Aorta (tissue), 5 donors: ENCODE data around the gene ERBB4. TPM values are rescaled to one million over a fixed set of nuclear protein-coding genes. Genes with fewer than 3 reads are reported as not detected.

ENCODE experiments used
- ATAC-seq: fragments of 200-7000 bp; cut with Tn5 transposase; one replicate; pipeline ENCODE4 v1.9.1; 2022; ENCODE audit warnings: moderate library complexity; ENCODE audit not compliant: low FRiP score
- DNase-seq, 2 donors: peaks; one replicate each; pipeline ENCODE4 v3.0.0-alpha.2; 2020
- H3K27ac ChIP-seq, 2 donors: one replicate each; pipeline ENCODE4 v1.5.1; 2013; ENCODE audit warnings: low read length in 2 of 2, mild to moderate bottlenecking in 2 of 2, moderate library complexity in 2 of 2, control low read depth in 1 of 2, inconsistent platforms in 1 of 2, low read depth in 1 of 2
- H3K27me3 ChIP-seq, 2 donors: one replicate each; pipeline ENCODE4 v1.6.1; 2013; ENCODE audit warnings: control low read depth in 1 of 2, low read length in 1 of 2, mild to moderate bottlenecking in 1 of 2, moderate library complexity in 1 of 2; ENCODE audit not compliant: insufficient read depth in 2 of 2, control insufficient read depth in 1 of 2
- H3K36me3 ChIP-seq, 2 donors: one replicate each; pipeline ENCODE4 v1.6.1; 2013; ENCODE audit warnings: control low read depth in 1 of 2, low read length in 1 of 2, mild to moderate bottlenecking in 1 of 2; ENCODE audit not compliant: insufficient read depth in 2 of 2, control insufficient read depth in 1 of 2
- H3K4me1 ChIP-seq, 2 donors: one replicate each; pipeline ENCODE4 v1.6.1; 2013; ENCODE audit warnings: low read length in 2 of 2, control low read depth in 1 of 2, mild to moderate bottlenecking in 1 of 2, moderate library complexity in 1 of 2; ENCODE audit not compliant: insufficient read depth in 2 of 2, control insufficient read depth in 1 of 2
- H3K4me3 ChIP-seq, 2 donors: one replicate each; pipeline ENCODE4 v1.5.1; 2013; ENCODE audit warnings: low read length in 2 of 2, control low read depth in 1 of 2, mild to moderate bottlenecking in 1 of 2
- H3K9me3 ChIP-seq: one replicate; pipeline ENCODE4 v1.6.1; 2013; ENCODE audit warnings: mild to moderate bottlenecking, low read length; ENCODE audit not compliant: control insufficient read depth
- WGBS, 2 donors: extraction: QIAGEN DNeasy Blood & Tissue Kit; methylation state at CpG; one replicate each; pipeline ENCODE4 v1.1.7; 2013; 5-methylcytosine and 5-hydroxymethylcytosine counted together
- intact Hi-C, 2 donors: fragments of 100-400 bp; cut with DNase I; formaldehyde crosslinking; loops; one replicate each; pipeline versions ENCODE4 v1.14.2 to v1.15.0; 2022
- polyA plus RNA-seq, 2 donors: library from polyadenylated mRNA; stranded (reverse); fragments of 200-250 nt; gene quantifications; one replicate each; pipeline ENCODE4 v1.2.3, GENCODE V29; 2013
- total RNA-seq, 2 donors: library from RNA; stranded (reverse); fragmentation: NEBNext Ultra II Directional; extraction: Animal tissue kit (Norgen Biotek cat#: 25700); gene quantifications; one replicate each; pipeline ENCODE4 v1.2.1, GENCODE V29; 2021
- donor health status: healthy with polysubstance abuse.
- donor health status: Bipolar disorder and iron deficiency.
- donor health status: DM: no; HTN: no; CAD: no.
- donor health status: DM: no; HTN: no; CAD: no.
- donor health status: DM: yes; HTN: yes; CAD: no.

Gene ERBB4
- total and polyA plus RNA-seq, 4 donors, result 1.3 to 42.0 (median 15.0) TPM

- H3K27ac ChIP-seq, result no peak overlapping the region
- H3K4me1 ChIP-seq, result no peaks in the 10 kb centered on the region
- DNase-seq (no peak), ATAC-seq (no peak)
- H3K9me3 ChIP-seq, result no peaks in the 10 kb centered on the region
- no peak overlapping the region for H3K4me3 ChIP-seq
- H3K27me3 ChIP-seq, result no peaks in the 10 kb centered on the region
- H3K36me3 ChIP-seq, result no peaks in the 10 kb centered on the region
- 80 to 90% methylated on average over 2 of the region's 2 CpGs for WGBS, 2 donors
- intact Hi-C loops, result loop anchor here (10.0 kb wide), 3 partner anchors 148 to 368 kb away; no protein-coding TSS in a partner anchor
Measured at GRCh38 chr2:212532585-212532984, 6.0 kb downstream of the ERBB4 start.

- intact Hi-C loops, result loop anchor here (10.0 kb wide), 3 partner anchors 147 to 367 kb away; no protein-coding TSS in a partner anchor
- DNase-seq (no peak), ATAC-seq (no peak)
- no peaks in the 10 kb centered on the region for H3K9me3 ChIP-seq
- H3K4me1 ChIP-seq, result no peaks in the 10 kb centered on the region
- H3K27ac ChIP-seq, result no peak overlapping the region
- H3K36me3 ChIP-seq, result no peaks in the 10 kb centered on the region
- 32 to 44% methylated on average over 3 of the region's 3 CpGs for WGBS, 2 donors
- H3K27me3 ChIP-seq, result no peaks in the 10 kb centered on the region
- H3K4me3 ChIP-seq, result no peak overlapping the region
Measured at GRCh38 chr2:212532087-212532486, 6.5 kb downstream of the ERBB4 start.

GRCh38 chr2:212531499-212531898 is 7.1 kb downstream of the ERBB4 start:
- 96% methylated on average over 1 of the region's 1 CpG for WGBS, 2 donors
- Histone ChIP-seq H3K27ac (no peak overlapping the region), H3K4me3 (no peak overlapping the region), H3K4me1 (no peaks in the 10 kb centered on the region), H3K27me3 (no peaks in the 10 kb centered on the region), H3K9me3 (no peaks in the 10 kb centered on the region), H3K36me3 (no peaks in the 10 kb centered on the region)
- intact Hi-C loops, result loop anchor here (10.0 kb wide), 3 partner anchors 147 to 367 kb away; no protein-coding TSS in a partner anchor
- no peak for DNase-seq
- ATAC-seq, result no peak

DNA sequence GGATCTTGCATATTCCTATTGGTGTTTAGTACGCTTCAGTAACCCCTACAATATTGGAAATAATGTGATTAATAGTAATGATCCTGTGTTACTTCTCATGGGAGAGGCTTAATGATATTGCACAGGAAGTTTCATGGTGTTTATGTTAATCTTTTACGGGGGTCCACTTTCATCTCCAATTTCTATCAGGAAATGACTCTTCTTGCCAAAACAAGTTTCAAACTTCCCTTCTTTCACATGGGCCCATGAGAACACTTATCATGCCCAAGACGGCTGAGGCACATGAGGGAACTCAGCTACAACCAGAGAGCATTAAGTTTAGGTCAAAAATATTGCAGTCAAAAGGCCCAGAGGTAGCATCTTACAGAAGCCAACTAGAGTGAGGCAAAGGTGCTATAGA is 7.6 kb downstream of the ERBB4 start:
- Histone ChIP-seq H3K4me3 (no peak overlapping the region), H3K36me3 (no peaks in the 10 kb centered on the region), H3K9me3 (no peaks in the 10 kb centered on the region), H3K4me1 (peaks cover 0 to 1% of the 10 kb centered on the region in 2 donors), H3K27ac (no peak overlapping the region), H3K27me3 (no peaks in the 10 kb centered on the region)
- intact Hi-C loops, result loop anchor here (10.0 kb wide), 3 partner anchors 146 to 366 kb away; no protein-coding TSS in a partner anchor
- WGBS, 2 donors, result 37 to 40% methylated on average over 3 of the region's 3 CpGs
- ATAC-seq (no peak), DNase-seq (no peak)

DNA sequence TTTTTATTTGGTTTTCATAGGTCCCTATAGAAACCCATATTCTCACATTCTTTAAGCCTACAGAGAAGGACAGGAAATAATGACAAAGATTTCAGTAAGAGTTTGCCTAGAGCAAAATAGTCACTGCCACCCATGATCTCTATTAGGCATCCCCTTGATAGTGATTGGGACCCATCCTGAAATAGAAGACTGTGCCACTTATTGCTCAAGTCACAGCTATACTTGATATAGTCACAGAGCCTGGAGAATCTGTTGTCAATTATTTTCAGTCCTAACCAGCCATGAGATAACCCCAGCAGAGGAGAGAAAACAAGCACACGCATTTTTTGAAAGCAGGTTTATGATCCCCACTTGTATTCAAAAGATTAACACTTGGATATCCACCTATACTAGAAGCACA is 8.2 kb downstream of the ERBB4 start:
- WGBS, 2 donors, result 19% methylated on average over 1 of the region's 1 CpG
- ATAC-seq (no peak), DNase-seq (no peak)
- H3K4me3 ChIP-seq, result peak overlapping the region in 1 of 2 donors; percentile 36
- no peaks in the 10 kb centered on the region for H3K27me3 ChIP-seq
- H3K9me3 ChIP-seq, result no peaks in the 10 kb centered on the region
- peaks cover 0 to 1% of the 10 kb centered on the region in 2 donors for H3K4me1 ChIP-seq
- no peaks in the 10 kb centered on the region for H3K36me3 ChIP-seq
- H3K27ac ChIP-seq, result peak overlapping the region in 1 of 2 donors; percentile 28
- intact Hi-C loops, result loop anchor here (10.0 kb wide), 3 partner anchors 146 to 366 kb away; no protein-coding TSS in a partner anchor

DNA sequence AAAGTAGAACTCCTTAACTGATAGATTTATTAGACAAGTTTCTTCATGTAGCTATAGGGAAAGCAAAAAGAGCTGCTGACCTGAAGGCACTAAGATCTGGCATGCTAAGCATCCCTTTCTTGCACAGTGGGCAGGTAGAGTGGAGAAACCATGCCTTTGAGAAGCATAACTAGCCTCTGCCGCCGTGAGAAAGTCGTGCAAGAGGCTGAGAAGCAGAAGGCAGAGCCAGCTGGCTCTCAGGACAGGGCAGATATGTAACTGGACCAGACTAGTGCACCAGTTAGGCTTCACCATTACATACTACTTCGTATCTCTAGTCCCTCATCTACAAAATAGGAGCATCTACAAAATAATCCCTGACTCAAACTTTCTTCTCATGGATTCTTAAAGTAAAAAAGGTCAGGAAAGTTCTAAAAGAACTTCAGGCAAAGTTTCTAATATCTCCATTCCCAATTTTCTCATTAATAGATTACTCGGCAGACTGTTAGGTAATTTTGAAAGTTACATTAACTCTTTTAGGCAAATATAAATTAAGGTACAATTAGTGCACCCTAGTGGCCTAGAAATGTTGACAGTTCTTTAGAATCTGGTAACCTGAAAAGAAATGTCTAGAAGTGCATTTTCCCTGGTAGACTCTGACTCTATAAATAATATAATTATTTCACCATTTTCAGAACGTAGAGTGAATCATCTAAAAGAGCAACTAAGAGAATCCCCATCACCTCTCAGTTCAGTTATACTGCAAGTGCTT is 10.3 kb downstream of the ERBB4 start:
- H3K4me1 ChIP-seq, result peaks cover 0 to 1% of the 10 kb centered on the region in 2 donors
- ATAC-seq, result peak; percentile 75
- peak overlapping the region; percentile 10 to 15 for H3K4me3 ChIP-seq
- H3K36me3 ChIP-seq, result no peaks in the 10 kb centered on the region
- intact Hi-C loops, result no loop called here
- peak in 1 of 2 donors; percentile 48 for DNase-seq
- H3K27ac ChIP-seq, result peak overlapping the region in 1 of 2 donors; percentile 54
- H3K9me3 ChIP-seq, result no peaks in the 10 kb centered on the region
- WGBS, 2 donors, result 1 to 7% methylated on average over 6 of the region's 6 CpGs
- no peaks in the 10 kb centered on the region for H3K27me3 ChIP-seq

DNA sequence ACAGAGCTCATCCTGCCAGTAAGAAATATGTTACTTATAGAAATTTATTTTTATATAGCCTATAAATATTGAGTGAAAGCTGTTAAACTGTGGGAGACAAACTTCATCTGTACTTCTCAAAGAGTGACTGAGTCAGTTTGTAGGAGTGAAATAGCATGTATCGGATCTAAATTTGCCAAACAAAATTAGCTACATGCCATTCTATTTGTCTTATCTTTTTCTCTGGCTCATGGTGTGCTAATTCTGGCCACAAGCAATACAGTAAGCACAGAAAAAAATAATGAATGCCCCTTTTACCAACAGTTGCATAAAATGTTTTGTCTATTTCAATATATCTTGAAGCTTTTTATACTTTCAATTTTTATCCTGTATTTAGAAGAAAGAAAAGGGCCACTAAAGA is 12.5 kb downstream of the ERBB4 start:
- Histone ChIP-seq H3K4me3 (no peak overlapping the region), H3K36me3 (no peaks in the 10 kb centered on the region), H3K4me1 (peaks cover 0 to 1% of the 10 kb centered on the region in 2 donors), H3K27me3 (no peaks in the 10 kb centered on the region), H3K9me3 (no peaks in the 10 kb centered on the region), H3K27ac (no peak overlapping the region)
- no peak for ATAC-seq
- no peak for DNase-seq
- intact Hi-C loops, result no loop called here
- 0 to 8% methylated on average over 1 of the region's 1 CpG for WGBS, 2 donors

- no peak overlapping the region for H3K27ac ChIP-seq
- H3K9me3 ChIP-seq, result no peaks in the 10 kb centered on the region
- no peaks in the 10 kb centered on the region for H3K27me3 ChIP-seq
- ATAC-seq (no peak), DNase-seq (no peak)
- peaks cover 1 to 2% of the 10 kb centered on the region in 2 donors for H3K4me1 ChIP-seq
- no peaks in the 10 kb centered on the region for H3K36me3 ChIP-seq
- WGBS, 2 donors, result 44 to 52% methylated on average over 2 of the region's 2 CpGs
- intact Hi-C loops, result no loop called here
- no peak overlapping the region for H3K4me3 ChIP-seq
Measured at GRCh38 chr2:212523756-212524155, 14.8 kb downstream of the ERBB4 start.

DNA sequence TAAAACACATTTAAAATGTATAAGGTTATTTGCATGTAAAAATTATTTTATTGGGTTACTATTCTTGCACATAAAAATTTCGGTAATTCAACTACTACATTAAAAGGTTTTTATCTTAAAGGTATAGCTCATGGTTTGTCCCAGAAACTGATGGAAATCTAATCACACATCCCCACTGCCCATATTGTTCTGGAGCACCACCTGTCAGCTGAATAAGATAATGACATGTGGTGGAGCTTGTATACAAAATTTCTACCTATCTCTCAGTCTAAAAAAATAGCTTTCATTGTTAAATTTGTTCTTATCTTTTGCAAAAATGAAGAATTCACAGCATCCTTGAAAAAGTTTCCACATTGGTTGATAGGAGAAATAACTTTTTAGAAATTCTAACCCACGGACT is 18.3 kb downstream of the ERBB4 start:
- intact Hi-C loops, result no loop called here
- H3K9me3 ChIP-seq, result no peaks in the 10 kb centered on the region
- no peaks in the 10 kb centered on the region for H3K36me3 ChIP-seq
- H3K27me3 ChIP-seq, result no peaks in the 10 kb centered on the region
- H3K27ac ChIP-seq, result no peak overlapping the region
- ATAC-seq (no peak), DNase-seq (no peak)
- WGBS, 2 donors, result 32 to 40% methylated on average over 2 of the region's 2 CpGs
- peaks cover 0 to 4% of the 10 kb centered on the region in 2 donors for H3K4me1 ChIP-seq
- H3K4me3 ChIP-seq, result no peak overlapping the region
